Measurements from ENCODE around the gene UPP2. TPM values are rescaled to one million over a fixed set of nuclear protein-coding genes. Genes with fewer than 3 reads are reported as not detected.

The UPP2 gene
- polyA plus RNA-seq, 4 donors = 0.57 to 10.0 (median 4.8) TPM

DNA sequence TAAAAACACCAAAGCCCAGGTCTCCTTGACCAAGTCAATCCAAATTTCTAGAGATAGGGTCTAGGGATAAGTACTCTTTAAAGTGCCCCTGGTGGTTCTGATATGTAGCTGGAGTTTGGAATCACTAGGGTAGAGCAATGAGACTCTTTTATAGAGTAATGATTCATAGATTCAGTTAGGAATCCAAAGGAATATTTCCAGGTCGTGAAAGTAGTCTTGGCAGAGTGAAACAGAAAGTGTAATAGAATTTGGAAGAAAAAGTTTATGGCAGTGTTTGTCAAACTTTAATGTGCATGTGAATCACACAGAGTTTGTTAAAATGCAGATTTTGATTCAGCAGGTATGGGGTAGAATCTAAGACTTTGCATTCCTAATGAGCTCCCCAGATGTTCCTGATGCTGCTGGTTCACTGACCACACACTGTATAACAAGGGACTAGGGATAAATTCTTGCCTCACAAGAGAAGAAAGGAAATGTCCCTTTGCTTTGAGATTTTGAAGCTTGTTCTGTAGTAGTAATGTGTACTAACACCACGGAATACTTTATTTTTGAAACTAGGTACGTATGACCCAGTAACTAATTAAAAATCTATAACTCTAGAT lies 1.8 kb downstream of the UPP2 start:
- no peak for DNase-seq (ENCODE audit: low read depth in 4 of 4, low spot score in 3 of 4)

GRCh38 chr2:158104903-158105302 lies 3.2 kb downstream of the UPP2 start:
- no peak for DNase-seq (ENCODE audit: low read depth in 4 of 4, low spot score in 3 of 4)

- DNase-seq (ENCODE audit: low read depth in 4 of 4, low spot score in 3 of 4) = no peak
Measured at GRCh38 chr2:158112992-158113391, 11.3 kb downstream of the UPP2 start.

DNA sequence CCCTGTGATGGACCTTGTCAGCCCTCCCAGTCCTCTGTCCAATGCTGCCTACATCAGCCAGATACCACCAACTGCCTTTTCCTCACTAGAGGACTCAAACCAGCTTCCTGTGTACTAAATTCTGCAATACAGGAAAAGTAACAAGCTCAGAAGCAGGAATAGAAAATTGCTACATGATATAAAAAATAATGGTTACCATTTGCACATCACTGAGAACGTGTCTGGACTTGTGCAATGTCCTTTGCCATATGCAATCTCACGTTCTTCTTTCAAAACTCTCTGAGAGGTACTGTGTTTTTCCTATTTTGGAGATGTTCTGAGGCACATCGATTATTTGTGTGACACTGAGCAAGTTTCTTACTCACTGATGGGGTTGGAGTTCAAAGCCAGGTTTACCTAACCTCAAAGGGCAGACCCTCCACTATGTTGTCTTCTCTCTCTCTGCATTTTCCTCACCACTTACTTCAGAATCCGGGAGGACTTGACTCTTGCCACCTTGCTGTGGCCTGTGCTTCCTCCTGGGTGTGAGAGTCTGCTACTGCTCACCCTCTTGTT lies 12.1 kb downstream of the UPP2 start:
- DNase-seq (ENCODE audit: low read depth in 4 of 4, low spot score in 3 of 4) = no peak

- no peak for DNase-seq (ENCODE audit: low read depth in 4 of 4, low spot score in 3 of 4)
Measured at GRCh38 chr2:158114516-158114915, 12.8 kb downstream of the UPP2 start.

- no peak for DNase-seq (ENCODE audit: low read depth in 4 of 4, low spot score in 3 of 4)
Measured at GRCh38 chr2:158115202-158115767, 13.6 kb downstream of the UPP2 start.

DNA sequence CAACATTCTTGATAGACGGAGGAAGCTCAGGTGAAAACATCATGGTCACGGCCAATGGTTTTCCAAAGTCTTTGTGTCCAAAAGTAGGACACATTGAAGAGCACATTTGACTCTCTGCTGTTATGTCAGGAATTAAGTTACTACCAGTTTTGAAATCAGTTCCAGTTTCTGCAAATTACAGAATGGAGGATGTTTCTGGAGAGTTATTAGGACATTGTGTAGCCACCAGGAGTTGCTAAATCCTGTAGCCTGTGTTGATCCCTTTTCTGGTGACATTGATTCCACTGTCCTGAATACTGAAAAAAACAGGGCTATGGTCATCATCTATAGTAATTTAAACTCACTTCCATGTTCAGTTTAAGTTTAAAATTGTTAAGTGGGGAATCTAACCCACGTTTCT lies 15.3 kb downstream of the UPP2 start:
- DNase-seq (ENCODE audit: low read depth in 4 of 4, low spot score in 3 of 4) = no peak

DNA sequence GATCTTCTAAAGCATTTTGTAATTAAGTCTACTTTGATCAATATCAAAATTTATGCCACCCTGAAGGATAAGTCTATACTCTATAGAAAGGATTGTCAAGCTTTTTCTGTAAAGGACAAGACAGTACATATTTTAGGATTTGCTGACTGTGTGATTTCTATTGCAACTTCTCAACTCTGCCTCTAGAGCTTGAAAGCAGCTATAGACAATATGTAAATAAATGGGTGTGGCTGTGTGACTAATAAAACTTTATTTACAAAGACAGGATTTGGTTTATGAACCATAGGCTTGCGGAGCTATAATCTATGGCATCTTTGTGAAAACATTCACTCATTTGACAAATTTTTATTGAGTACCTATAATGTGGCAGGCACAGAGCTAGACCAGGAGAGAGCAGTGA lies 18.4 kb downstream of the UPP2 start:
- no peak for DNase-seq (ENCODE audit: low read depth in 4 of 4, low spot score in 3 of 4)

GRCh38 chr2:158120664-158121641 lies 19.3 kb downstream of the UPP2 start:
- DNase-seq (ENCODE audit: low read depth in 4 of 4, low spot score in 3 of 4) = no peak

- no peak for DNase-seq (ENCODE audit: low read depth in 4 of 4, low spot score in 3 of 4)
Measured at GRCh38 chr2:158124896-158125295, 23.2 kb downstream of the UPP2 start.

- DNase-seq (ENCODE audit: low read depth in 4 of 4, low spot score in 3 of 4) = no peak
Measured at GRCh38 chr2:158125756-158126498, 24.3 kb downstream of the UPP2 start.

DNA sequence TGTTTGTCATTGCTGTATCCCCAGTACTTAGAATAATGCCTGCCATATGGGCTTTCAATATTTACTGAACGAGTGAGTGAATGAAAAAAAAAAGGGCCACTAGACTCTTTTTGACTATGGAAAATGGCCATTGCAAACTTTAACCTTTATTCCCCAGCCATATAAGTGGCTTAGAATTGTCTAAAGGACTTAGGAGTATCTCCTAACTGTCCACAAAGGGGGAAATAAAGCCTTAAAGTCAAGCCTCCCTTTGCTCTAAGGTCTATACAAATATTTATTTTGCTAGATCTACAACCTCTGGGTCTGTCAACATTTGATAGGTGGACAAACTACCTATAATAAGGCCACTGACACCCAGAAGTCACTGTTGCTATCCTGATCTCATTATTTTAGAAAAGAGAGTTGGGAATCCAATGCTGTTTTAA lies 25.7 kb downstream of the UPP2 start:
- DNase-seq (ENCODE audit: low read depth in 4 of 4, low spot score in 3 of 4) = no peak

GRCh38 chr2:158128168-158128973 lies 26.7 kb downstream of the UPP2 start:
- no peak for DNase-seq (ENCODE audit: low read depth in 4 of 4, low spot score in 3 of 4)

GRCh38 chr2:158129037-158129436 lies 27.4 kb downstream of the UPP2 start:
- no peak for DNase-seq (ENCODE audit: low read depth in 4 of 4, low spot score in 3 of 4)

DNA sequence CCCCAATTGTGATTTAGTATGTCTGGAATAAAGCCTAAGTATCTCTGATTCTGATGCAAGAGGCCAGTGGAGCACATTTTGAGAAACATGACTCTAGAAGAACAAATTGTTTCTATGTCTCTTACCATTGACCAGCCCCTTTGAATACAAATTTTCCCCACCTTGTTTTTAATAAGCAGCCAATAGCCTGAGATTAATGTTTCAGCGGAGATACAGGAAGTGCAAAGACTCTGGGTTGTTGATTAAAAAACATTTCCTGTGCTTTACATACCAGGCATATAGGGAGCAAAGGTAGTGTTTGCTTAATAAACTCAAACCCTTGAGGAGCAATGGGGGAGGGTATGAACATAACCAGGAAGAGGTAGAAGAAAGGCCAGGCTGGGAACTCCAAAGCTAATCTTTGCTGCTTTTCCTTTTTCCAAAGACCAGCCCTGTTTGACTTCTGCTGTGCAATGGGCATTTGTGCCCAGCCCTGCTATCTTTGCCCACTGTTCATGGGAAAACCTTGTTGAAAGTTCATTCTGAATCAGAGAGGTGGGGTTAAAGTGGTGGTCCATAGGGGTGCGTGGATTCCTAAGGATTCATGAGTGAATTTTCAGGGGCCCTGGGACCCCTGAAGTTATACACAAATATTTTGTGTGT lies 29.3 kb downstream of the UPP2 start:
- no peak for DNase-seq (ENCODE audit: low read depth in 4 of 4, low spot score in 3 of 4)

DNA sequence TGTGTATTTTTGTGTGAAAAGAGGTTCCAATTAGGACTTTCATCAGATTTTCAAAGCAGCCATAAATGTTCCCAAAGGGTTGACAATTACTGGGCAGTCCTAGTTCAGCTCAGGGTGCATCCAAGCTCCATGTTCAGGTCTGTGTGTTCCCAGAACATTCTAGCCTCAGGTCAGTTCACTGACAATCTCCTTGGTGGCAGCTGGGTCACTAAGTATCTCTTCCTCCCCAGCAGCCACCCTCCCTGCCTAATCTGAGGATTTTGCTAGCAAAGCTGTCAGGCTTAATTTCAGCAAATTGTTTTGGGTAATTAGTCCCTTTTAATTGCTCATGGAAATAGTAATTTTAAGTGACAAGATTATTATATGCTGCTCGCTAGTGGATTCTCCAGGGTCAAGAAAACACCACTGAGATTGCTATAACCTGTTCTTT lies 29.8 kb downstream of the UPP2 start:
- DNase-seq (ENCODE audit: low read depth in 4 of 4, low spot score in 3 of 4) = no peak

DNA sequence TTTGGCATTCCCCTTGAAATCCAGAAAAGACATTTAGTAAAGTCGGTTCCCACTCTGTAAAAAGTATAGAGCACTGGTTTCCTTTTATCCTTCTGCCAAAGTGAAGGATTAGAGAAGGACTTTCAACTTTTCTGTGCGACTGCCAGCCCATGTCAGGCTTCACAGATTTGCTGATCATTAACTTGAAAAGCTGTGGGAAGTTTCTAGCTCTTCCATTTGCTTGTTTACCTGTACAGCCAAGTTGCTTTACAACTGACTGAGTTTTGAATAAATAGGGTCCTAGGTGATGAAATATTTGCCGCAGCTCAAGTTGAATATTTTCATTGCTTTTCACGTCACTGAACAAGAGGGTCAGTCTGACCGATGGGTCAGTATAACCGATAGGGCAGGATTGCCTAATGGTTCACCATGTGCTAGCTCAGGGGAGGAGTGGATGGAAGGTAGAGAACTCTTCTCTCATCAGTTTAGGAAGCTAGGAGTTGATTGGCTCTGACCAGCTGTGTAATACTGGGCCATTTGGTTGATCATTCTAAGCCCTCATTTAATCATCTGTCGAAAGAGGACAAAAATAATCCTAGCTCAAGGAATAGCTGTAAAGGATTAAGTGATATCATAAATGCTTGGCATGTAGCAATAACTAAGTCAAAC lies 30.4 kb downstream of the UPP2 start:
- peak in 2 of 4 donors; percentile 49 to 56 for DNase-seq (ENCODE audit: low read depth in 4 of 4, low spot score in 3 of 4)

DNA sequence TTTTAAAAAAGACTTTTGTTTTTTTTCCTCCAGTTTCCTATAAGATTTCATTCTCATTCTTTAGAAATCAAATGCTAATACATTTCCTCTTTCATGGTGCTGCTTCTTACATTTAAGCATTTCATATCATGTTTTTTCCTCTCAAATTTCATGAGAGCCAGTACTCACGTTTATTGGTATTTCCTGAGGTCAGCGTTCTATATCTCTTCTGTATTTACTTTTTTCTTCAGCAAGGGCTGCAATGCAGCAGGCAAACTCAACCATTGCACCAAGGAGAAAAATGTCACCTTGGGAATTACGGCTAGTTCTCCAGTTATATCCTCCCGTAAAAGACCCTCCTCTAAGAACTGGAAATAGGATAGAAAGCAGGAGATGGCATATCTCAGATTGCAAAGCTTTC lies 32.4 kb downstream of the UPP2 start:
- no peak for DNase-seq (ENCODE audit: low read depth in 4 of 4, low spot score in 3 of 4)

DNA sequence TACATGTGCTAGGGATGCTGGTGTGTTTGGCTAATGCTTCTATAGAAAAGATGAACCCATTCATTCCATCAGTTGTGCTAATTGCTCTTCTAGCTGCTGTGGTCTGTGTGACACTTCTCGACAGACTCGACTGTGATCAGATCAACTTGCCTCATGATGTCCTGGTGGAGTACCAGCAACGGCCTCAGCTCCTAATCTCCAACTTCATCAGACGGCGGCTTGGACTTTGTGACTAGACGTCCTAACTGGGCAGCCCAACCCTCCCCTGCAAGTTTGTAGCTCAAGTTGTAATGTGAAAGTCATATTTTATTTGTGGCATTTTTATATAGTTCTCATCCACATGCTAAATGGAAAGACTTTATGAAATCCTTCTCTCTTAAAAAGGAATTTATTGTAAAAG lies 33.0 kb downstream of the UPP2 start:
- no peak for DNase-seq (ENCODE audit: low read depth in 4 of 4, low spot score in 3 of 4)
